A204.1 (cell line): Measurements from ENCODE around the gene ASAP2.

Experiments used
- FAIRE-seq: peaks from 2 replicates; lab custom pipeline; 2012; peaks lifted over from hg19 to GRCh38; lab: Jason Lieb, UNC

The ASAP2 gene

GRCh38 chr2:9355716-9356115 lies 149.1 kb downstream of the ASAP2 start:
- FAIRE-seq = no peak

- FAIRE-seq = no peak
These were observed 149.6 kb downstream of the ASAP2 start for GRCh38 chr2:9356261-9356660.

GRCh38 chr2:9358846-9359245 lies 152.2 kb downstream of the ASAP2 start:
- no peak for FAIRE-seq

GRCh38 chr2:9359463-9359862 lies 152.9 kb downstream of the ASAP2 start:
- FAIRE-seq = no peak

- no peak for FAIRE-seq
These were observed 153.5 kb downstream of the ASAP2 start for GRCh38 chr2:9360110-9360509.

GRCh38 chr2:9360701-9361100 lies 154.1 kb downstream of the ASAP2 start:
- FAIRE-seq = no peak

- FAIRE-seq = no peak
These were observed 157.8 kb downstream of the ASAP2 start for GRCh38 chr2:9364373-9364772.

- no peak for FAIRE-seq
These were observed 158.3 kb downstream of the ASAP2 start for GRCh38 chr2:9364791-9365497.

- no peak for FAIRE-seq
These were observed 158.9 kb downstream of the ASAP2 start for GRCh38 chr2:9365498-9366019.

- no peak for FAIRE-seq
These were observed 159.4 kb downstream of the ASAP2 start for GRCh38 chr2:9366026-9366425.

GRCh38 chr2:9370746-9371145 lies 164.1 kb downstream of the ASAP2 start:
- FAIRE-seq = no peak

- no peak for FAIRE-seq
These were observed 166.4 kb downstream of the ASAP2 start for GRCh38 chr2:9373047-9373446.

- FAIRE-seq = no peak
These were observed 166.9 kb downstream of the ASAP2 start for GRCh38 chr2:9373476-9373875.

GRCh38 chr2:9374071-9374730 lies 167.6 kb downstream of the ASAP2 start:
- no peak for FAIRE-seq

GRCh38 chr2:9375857-9376428 lies 169.3 kb downstream of the ASAP2 start:
- FAIRE-seq = no peak

GRCh38 chr2:9377461-9378097 lies 171.0 kb downstream of the ASAP2 start:
- no peak for FAIRE-seq

- FAIRE-seq = no peak
These were observed 172.1 kb downstream of the ASAP2 start for GRCh38 chr2:9378433-9379390.

GRCh38 chr2:9379391-9379755 lies 172.8 kb downstream of the ASAP2 start:
- no peak for FAIRE-seq

GRCh38 chr2:9380702-9381628 lies 174.4 kb downstream of the ASAP2 start:
- no peak for FAIRE-seq

GRCh38 chr2:9382604-9383235 lies 176.1 kb downstream of the ASAP2 start:
- no peak for FAIRE-seq
